HG02623 (cell line): ENCODE data around the gene INO80D.
"Not testable (repeated sequence)": the region's sequence is repeated elsewhere in the genome, so short reads cannot be mapped to it uniquely, and the experiment has no call there.

Experiments used
- ATAC-seq: cut with Tn5 transposase; IDR thresholded peaks from one replicate; pipeline ENCODE4 v1.9.1; 2021; ENCODE audit warnings: moderate library complexity; ENCODE audit not compliant: unreplicated experiment

Gene INO80D, protein sequence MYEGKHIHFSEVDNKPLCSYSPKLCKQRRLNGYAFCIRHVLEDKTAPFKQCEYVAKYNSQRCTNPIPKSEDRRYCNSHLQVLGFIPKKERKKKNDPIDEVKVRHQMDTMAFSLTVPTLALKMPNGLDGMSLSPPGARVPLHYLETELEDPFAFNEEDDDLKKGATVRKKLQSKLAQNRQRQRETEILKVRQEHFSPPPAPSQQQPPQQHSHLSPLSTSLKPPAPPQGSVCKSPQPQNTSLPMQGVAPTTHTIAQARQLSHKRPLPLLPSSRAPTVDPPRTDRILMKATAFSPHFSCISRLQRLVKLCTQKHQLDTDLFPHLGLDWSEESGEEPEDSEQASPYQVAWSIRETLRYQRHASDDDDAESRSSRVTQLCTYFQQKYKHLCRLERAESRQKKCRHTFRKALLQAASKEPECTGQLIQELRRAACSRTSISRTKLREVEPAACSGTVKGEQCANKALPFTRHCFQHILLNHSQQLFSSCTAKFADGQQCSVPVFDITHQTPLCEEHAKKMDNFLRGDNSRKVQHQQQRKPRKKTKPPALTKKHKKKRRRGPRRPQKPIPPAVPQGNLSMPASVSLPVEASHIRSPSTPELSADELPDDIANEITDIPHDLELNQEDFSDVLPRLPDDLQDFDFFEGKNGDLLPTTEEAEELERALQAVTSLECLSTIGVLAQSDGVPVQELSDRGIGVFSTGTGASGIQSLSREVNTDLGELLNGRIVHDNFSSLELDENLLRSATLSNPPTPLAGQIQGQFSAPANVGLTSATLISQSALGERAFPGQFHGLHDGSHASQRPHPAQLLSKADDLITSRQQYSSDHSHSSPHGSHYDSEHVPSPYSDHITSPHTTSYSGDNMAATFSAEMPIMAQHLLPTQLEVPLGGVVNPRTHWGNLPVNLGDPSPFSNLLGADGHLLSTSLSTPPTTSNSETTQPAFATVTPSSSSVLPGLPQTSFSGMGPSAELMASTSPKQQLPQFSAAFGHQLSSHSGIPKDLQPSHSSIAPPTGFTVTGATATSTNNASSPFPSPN

GRCh38 chr2:206085742-206086445 lies at the start of gene INO80D:
INO80D (minus strand) TSS chr2:206086174; CDS start chr2:206063016, 23,158 bp downstream.
- peak; percentile 85 for ATAC-seq

DNA sequence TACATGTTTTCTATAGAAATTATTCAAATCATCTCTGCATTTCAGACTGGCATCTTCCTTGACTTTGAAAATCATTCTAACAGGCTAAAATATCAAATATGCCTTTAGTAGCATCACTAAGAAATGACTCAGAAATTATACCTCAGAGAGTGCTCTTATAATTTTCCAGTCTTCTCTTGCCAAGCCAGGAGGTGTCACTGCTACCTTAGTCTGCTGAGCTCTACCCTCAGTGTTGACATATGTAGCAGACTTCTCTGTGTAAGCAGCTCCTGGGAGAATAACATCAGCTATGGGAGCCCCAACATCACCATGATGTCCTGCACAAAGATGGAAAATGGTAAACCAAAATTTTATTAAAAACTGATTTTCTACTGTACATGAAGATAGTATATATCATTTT lies 41.7 kb upstream of the INO80D start:
- no peak for ATAC-seq

GRCh38 chr2:206125901-206126300 lies 39.9 kb upstream of the INO80D start:
- no peak for ATAC-seq

- not testable (repeated sequence) for ATAC-seq
Measured at GRCh38 chr2:206122569-206122968, 36.6 kb upstream of the INO80D start.

DNA sequence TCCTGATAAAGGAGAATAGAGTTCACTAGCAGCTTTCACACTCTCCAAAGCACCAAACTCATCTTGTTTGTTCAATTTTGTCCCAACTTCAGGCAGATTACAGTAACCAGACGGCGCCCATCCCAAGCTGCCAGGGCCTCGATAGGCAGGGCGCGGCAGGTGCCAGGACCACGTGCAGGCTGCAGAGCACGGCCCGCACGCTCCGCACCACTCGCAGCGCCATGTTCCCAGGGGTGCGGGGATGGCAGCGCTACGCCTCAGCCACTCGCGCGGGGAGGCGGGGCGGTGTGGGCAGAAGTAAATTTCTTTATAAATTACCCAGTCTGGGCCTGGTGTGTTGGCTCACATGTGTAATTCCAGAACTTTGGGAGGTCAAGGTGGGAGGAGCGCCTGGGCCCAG lies 30.3 kb upstream of the INO80D start:
- ATAC-seq = no peak

DNA sequence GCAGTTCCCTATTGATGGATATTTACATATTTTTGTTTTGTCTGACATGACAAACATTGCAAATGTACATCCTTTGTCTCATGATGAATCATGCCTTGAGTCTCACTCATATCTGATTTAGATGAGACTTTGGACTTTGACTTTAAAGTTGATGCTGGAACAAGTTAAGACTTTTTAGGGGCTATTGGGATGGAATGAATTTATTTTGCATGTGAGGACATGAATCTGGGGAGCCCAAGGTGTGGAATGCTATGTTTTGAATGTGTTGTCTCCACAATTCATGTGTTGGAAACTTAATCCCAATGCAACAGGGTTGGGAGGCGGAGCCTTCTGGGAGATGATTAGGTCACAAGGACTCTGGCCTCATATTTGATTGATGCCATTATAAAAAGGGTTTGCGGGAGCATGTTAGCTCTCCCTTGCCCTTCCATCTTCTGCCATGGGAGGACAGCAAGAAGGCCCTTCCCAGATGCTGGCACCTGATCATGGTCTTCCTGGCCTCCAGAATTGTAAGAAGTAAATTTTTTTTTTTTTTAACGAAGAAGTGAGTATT lies 29.1 kb upstream of the INO80D start:
- no peak for ATAC-seq

DNA sequence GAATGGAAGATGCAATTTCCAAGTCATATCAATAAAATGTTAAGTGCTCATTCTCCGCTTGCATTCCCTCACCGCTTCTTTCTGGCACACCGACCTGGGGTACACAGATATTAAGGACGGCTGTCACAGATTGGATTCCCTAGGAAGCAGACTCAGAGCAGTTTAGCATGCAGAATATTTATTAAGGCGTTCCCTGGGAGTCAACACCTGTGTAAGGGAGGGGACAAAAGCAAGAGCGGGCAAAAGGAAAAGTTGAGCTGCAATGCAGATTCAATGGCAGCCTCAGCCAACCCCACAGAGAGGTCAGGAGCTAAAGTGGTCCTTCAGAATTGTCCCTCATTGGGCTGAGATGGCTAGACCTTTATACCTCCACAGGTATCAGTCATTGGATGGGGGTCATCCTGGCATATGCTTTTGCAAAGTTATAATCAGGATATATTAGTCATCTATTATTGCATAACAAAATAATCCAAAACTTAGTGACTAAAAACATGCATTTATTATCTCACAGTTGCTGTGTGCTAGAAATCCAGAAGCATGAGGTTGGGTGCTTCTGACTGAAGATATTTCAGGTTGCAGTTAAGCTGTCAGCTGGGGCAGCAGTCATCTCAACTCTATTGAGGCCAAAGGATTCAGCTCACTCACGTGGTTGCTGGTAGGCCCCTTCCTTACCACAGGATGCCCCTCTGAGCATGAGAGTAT lies 27.0 kb upstream of the INO80D start:
- ATAC-seq = no peak

- ATAC-seq = no peak
Measured at GRCh38 chr2:206112108-206112507, 26.1 kb upstream of the INO80D start.

DNA sequence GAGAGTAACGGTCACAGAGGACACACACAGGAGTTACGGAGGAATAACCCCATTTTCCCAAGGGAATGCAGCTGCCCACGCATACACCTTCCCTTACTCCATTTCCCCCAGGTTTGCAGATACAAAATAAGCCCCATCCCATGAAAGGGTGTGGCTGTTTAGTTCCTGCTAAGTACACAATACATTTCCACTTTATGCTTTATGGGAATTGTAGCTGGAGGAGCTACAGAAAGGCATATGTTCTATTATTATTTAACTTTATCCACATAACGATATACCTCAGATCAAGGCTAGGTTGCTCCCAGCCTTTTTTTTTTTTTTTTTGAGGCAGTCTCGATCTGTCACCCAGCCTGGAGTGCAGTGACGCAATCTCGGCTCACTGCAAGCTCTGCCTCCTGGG lies 22.7 kb upstream of the INO80D start:
- ATAC-seq = no peak

GRCh38 chr2:206105541-206105940 lies 19.6 kb upstream of the INO80D start:
- ATAC-seq = no peak

GRCh38 chr2:206105038-206105437 lies 19.1 kb upstream of the INO80D start:
- no peak for ATAC-seq

GRCh38 chr2:206098872-206099271 lies 12.9 kb upstream of the INO80D start:
- not testable (repeated sequence) for ATAC-seq

- ATAC-seq = no peak
Measured at GRCh38 chr2:206098471-206098870, 12.5 kb upstream of the INO80D start.

DNA sequence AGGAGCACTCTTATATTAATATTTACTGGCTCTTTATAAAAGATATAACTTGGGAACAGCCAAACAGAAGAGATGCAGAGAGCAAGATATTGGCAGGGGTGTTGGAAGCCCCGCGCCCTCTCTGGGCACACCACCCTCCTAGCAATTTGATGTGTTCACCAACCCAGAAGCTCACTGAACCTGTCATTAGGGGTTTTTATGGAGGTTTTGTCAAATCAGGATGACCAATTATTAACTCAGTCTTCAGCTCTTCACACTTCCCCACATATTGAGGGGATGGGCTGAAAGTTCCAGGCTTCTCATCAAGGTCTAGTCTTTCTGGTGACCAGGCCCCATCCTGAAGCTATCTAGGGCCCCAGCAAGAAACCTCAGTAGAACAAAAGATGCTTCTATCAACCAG lies 10.9 kb upstream of the INO80D start:
- ATAC-seq = no peak

DNA sequence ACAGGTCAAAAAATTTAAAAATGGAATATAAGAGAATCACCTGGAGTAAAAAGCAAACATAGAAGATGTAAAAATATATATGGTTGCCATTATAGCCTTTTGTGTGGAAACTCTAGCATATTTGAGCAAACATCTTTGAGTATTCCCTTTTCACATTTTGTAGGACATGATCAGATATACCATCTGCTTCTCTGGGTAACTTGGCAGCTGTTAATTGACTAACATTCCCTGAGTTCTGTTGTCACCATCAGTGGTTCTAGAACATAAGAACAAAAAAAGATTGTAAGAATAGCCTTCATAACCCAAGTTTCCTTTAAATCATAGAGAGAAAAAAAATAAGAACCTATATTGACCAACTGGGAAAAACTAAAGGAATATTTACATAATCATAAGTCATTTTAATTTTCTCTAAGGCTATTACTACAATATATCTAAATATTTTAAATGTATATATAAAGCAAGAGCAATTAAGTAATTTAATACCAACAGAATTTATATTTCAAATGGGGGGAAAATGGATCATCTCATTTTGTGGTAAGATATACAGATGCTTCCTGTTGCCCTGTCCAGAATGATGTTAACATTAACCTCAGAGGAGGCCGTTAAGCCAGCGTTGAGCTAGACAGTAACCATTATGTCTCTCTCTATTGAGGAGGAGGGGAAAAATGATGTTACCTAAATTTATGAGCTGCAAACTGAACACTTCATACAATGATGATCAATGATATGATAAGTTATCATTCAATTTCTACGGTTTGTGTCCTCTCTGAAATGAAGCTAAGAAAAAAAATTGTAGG lies 9.8 kb upstream of the INO80D start:
- no peak for ATAC-seq

- ATAC-seq = no peak
Measured at GRCh38 chr2:206092297-206092696, 6.3 kb upstream of the INO80D start.

DNA sequence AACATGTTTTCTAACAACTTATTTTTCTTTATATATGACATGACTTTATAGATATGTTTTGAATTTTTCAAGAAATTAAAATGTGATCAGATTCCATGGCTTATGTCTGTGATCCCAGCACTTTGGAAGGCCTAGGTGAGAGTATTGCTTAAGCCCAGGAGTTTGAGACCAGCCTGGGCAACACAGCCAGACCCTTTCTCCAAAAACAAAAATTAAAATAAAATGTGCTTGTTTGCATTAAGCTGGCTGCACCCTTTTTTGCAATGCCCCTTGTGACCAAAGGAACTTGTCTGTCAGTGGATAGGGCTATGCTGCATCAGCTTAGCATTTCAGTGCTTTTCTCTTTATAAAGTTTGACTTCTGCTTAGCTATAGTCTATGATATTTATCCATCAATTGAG lies 2.3 kb upstream of the INO80D start:
- ATAC-seq = no peak

DNA sequence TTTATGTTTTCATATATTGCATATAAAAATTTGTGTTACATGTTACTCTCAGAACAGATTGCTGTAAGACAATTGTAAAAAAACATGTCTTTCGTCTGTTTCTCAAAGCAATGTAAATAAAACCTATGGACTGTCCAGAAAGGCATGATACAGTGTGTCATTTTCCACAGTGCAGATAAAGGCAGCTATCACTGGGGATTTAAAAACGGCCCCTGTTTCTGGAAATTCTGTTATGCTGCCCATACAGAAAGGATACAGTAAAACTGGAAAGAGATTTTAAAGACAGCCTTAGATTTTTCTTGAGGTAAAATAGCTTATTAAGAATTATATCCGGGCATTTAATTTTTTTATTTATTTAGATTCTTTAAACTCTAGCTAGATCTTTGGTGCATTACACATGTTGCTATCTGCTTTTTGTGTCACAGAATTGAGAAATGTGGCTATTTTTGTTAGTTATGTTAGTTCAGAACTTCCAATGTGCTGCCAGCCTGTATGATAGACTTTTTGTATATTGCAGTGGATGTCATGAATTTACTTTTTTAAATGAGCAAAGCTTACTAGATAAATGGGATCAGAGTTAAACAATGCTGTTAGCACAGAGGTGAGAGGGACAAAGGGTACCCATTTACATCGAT lies 859 bp upstream of the INO80D start:
- no peak for ATAC-seq
